HuH-7.5 (cell line): ENCODE measurements around the gene RALB.

Source experiments
- DNase-seq: peaks from one replicate; pipeline ENCODE4 v3.0.0; 2011; ENCODE audit warnings: low spot score

Gene RALB

GRCh38 chr2:120252225-120253020, at the start of gene RALB:
Gene RALB (plus strand): TSS chr2:120252852. CDS start chr2:120278665, 25,813 bp downstream.
- DNase-seq = peak; percentile 98

GRCh38 chr2:120203251-120204021, 49.2 kb upstream of the RALB start:
- no peak for DNase-seq

GRCh38 chr2:120204022-120204405, 48.6 kb upstream of the RALB start:
- DNase-seq = no peak

- no peak for DNase-seq
These were observed 48.2 kb upstream of the RALB start for GRCh38 chr2:120204417-120204816.

GRCh38 chr2:120204945-120205670, 47.5 kb upstream of the RALB start:
- DNase-seq = no peak

GRCh38 chr2:120206022-120206581, 46.5 kb upstream of the RALB start:
- no peak for DNase-seq

GRCh38 chr2:120208381-120209353, 44.0 kb upstream of the RALB start:
- DNase-seq = no peak

GRCh38 chr2:120209427-120210269, 43.0 kb upstream of the RALB start:
- no peak for DNase-seq

- no peak for DNase-seq
These were observed 42.4 kb upstream of the RALB start for GRCh38 chr2:120210270-120210693.

GRCh38 chr2:120218181-120218580, 34.5 kb upstream of the RALB start:
- no peak for DNase-seq

- DNase-seq = no peak
These were observed 33.4 kb upstream of the RALB start for GRCh38 chr2:120219291-120219690.

- no peak for DNase-seq
These were observed 32.9 kb upstream of the RALB start for GRCh38 chr2:120219766-120220165.

- no peak for DNase-seq
These were observed 31.9 kb upstream of the RALB start for GRCh38 chr2:120220756-120221155.

GRCh38 chr2:120221616-120222015, 31.0 kb upstream of the RALB start:
- DNase-seq = no peak

GRCh38 chr2:120222186-120223033, 30.2 kb upstream of the RALB start:
- no peak for DNase-seq

GRCh38 chr2:120223034-120223912, 29.4 kb upstream of the RALB start, which contains the start of gene TMEM185B:
Gene TMEM185B (minus strand): TSS chr2:120223400. CDS start chr2:120222976, 424 bp downstream.
- DNase-seq = peak; percentile 96

- no peak for DNase-seq
These were observed 28.4 kb upstream of the RALB start for GRCh38 chr2:120224256-120224655.
